Tibial nerve (tissue), 4 donors: ENCODE results near the gene LNX2. TPM values are rescaled to one million over a fixed set of nuclear protein-coding genes. Genes with fewer than 3 reads are reported as not detected.

ENCODE experiments used
- DNase-seq, 2 donors: peaks; one replicate each; pipeline ENCODE4 v3.0.0-alpha.2; 2019; ENCODE audit warnings: low spot score in 2 of 2
- H3K27ac ChIP-seq, 4 donors: fragments of 200-600 bp; sonication (generic) in 3 of 4; one replicate each; pipeline ENCODE4 v1.5.1; 2017 to 2019; ENCODE audit warnings: mild to moderate bottlenecking in 1 of 4
- H3K27me3 ChIP-seq, 2 donors: fragments of 200-600 bp; sonication (generic) in 1 of 2; one replicate each; pipeline versions ENCODE4 v1.5.1 to v1.6.0; 2017 to 2019
- H3K36me3 ChIP-seq, 3 donors: fragments of 200-600 bp; sonication (generic); one replicate each; pipeline ENCODE4 v1.5.1; 2018 to 2019
- H3K4me1 ChIP-seq, 4 donors: fragments of 200-600 bp; sonication (generic) in 3 of 4; one replicate each; pipeline ENCODE4 v1.5.1; 2017 to 2019
- H3K4me3 ChIP-seq, 4 donors: fragments of 200-600 bp; sonication (generic) in 3 of 4; one replicate each; pipeline ENCODE4 v1.5.1; 2017 to 2019; ENCODE audit warnings: mild to moderate bottlenecking in 1 of 4, moderate library complexity in 1 of 4
- H3K9me3 ChIP-seq, 4 donors: fragments of 200-600 bp; sonication (generic) in 3 of 4; one replicate each; pipeline ENCODE4 v1.5.1; 2017 to 2019
- CTCF ChIP-seq, 5 experiments: fragments of 200-600 bp in 3 of 5; fragments of 450-650 bp in 2 of 5; sonication (generic) in 3 of 5; IDR thresholded peaks; one replicate each; pipeline ENCODE4 v1.5.1; 2016 to 2019; ENCODE audit warnings: antibody characterized with exemption in 5 of 5, mild to moderate bottlenecking in 3 of 5, moderate library complexity in 2 of 5
- EP300 ChIP-seq, 2 donors: sonication (generic); formaldehyde crosslinking; IDR thresholded peaks; one replicate each; pipeline ENCODE4 v1.6.1; 2017; ENCODE audit warnings: antibody characterized with exemption in 2 of 2, mild to moderate bottlenecking in 1 of 2
- POLR2A ChIP-seq, 2 donors: fragments of 450-650 bp; IDR thresholded peaks; one replicate each; pipeline ENCODE4 v1.6.1; 2017; ENCODE audit warnings: antibody characterized with exemption in 2 of 2, mild to moderate bottlenecking in 2 of 2, moderate library complexity in 2 of 2
- WGBS, 2 donors: methylation state at CpG; one replicate each; pipeline ENCODE4 v1.1.5; 2018; 5-methylcytosine and 5-hydroxymethylcytosine counted together
- total RNA-seq, 4 donors: library from RNA; depleted of rRNA; stranded (reverse); fragments of >200 nt; gene quantifications; one replicate each; pipeline ENCODE4 v1.1.0, GENCODE V29; 2016

The LNX2 gene
- total RNA-seq, 4 donors from 2014 or later = 4.6 to 7.3 (median 6.7) TPM

- Histone ChIP-seq H3K9me3 (no peaks in the 10 kb centered on the region), H3K27ac (peak overlapping the region in 2 of 4 donors; percentile 31 to 47), H3K4me3 (no peak overlapping the region), H3K36me3 (no peaks in the 10 kb centered on the region), H3K4me1 (peaks cover 0 to 36% (median 11%) of the 10 kb centered on the region in 4 donors), H3K27me3 (no peaks in the 10 kb centered on the region)
- no peak for DNase-seq
- no peak for TF ChIP-seq EP300 (IDR thresholded peaks at IDR 0.05)
- no peak for TF ChIP-seq CTCF (IDR thresholded peaks at IDR 0.05)
- TF ChIP-seq POLR2A (IDR thresholded peaks at IDR 0.05) = no peak
Measured at GRCh38 chr13:27599096-27599495, 21.2 kb downstream of the LNX2 start.

GRCh38 chr13:27595055-27595811 is 25.1 kb downstream of the LNX2 start:
- DNase-seq = no peak
- Histone ChIP-seq H3K4me1 (peaks cover 0 to 30% (median 11%) of the 10 kb centered on the region in 4 donors), H3K27me3 (no peaks in the 10 kb centered on the region), H3K36me3 (no peaks in the 10 kb centered on the region), H3K9me3 (no peaks in the 10 kb centered on the region), H3K27ac (no peak overlapping the region), H3K4me3 (no peak overlapping the region)
- TF ChIP-seq EP300 (IDR thresholded peaks at IDR 0.05) (no peak), POLR2A (IDR thresholded peaks at IDR 0.05) (no peak), CTCF (IDR thresholded peaks at IDR 0.05) (no peak)
- WGBS, 2 donors = 86 to 89% methylated on average over 2 of the region's 2 CpGs

GRCh38 chr13:27593267-27593666 is 27.1 kb downstream of the LNX2 start:
- WGBS, 2 donors = 87 to 93% methylated on average over 3 of the region's 3 CpGs
- no peak for DNase-seq
- peaks cover 0 to 13% (median 6%) of the 10 kb centered on the region in 4 donors for H3K4me1 ChIP-seq

GRCh38 chr13:27592865-27593264 is 27.5 kb downstream of the LNX2 start:
- no peak for TF ChIP-seq POLR2A (IDR thresholded peaks at IDR 0.05)
- TF ChIP-seq CTCF (IDR thresholded peaks at IDR 0.05) = no peak
- no peak for TF ChIP-seq EP300 (IDR thresholded peaks at IDR 0.05)
- H3K4me3 ChIP-seq = no peak overlapping the region
- peaks cover 0 to 13% (median 6%) of the 10 kb centered on the region in 4 donors for H3K4me1 ChIP-seq
- no peaks in the 10 kb centered on the region for H3K9me3 ChIP-seq
- H3K36me3 ChIP-seq = no peaks in the 10 kb centered on the region
- H3K27ac ChIP-seq = no peak overlapping the region
- DNase-seq = no peak
- H3K27me3 ChIP-seq = no peaks in the 10 kb centered on the region

More at GRCh38 chr13:27593267-27593666, 27.1 kb downstream of the LNX2 start:
- Histone ChIP-seq H3K9me3 (no peaks in the 10 kb centered on the region), H3K27me3 (no peaks in the 10 kb centered on the region), H3K27ac (no peak overlapping the region), H3K4me3 (no peak overlapping the region), H3K36me3 (no peaks in the 10 kb centered on the region)
- TF ChIP-seq CTCF (IDR thresholded peaks at IDR 0.05) (no peak), EP300 (IDR thresholded peaks at IDR 0.05) (no peak), POLR2A (IDR thresholded peaks at IDR 0.05) (no peak)

- Histone ChIP-seq H3K27me3 (no peaks in the 10 kb centered on the region), H3K9me3 (no peaks in the 10 kb centered on the region), H3K4me1 (no peaks in the 10 kb centered on the region), H3K27ac (no peak overlapping the region), H3K4me3 (no peak overlapping the region), H3K36me3 (no peaks in the 10 kb centered on the region)
- 60 to 63% methylated on average over 1 of the region's 1 CpG for WGBS, 2 donors
- no peak for TF ChIP-seq POLR2A (IDR thresholded peaks at IDR 0.05)
- TF ChIP-seq CTCF (IDR thresholded peaks at IDR 0.05) = no peak
- TF ChIP-seq EP300 (IDR thresholded peaks at IDR 0.05) = no peak
- no peak for DNase-seq
Measured at GRCh38 chr13:27588405-27588804, 31.9 kb downstream of the LNX2 start.
